HCT116 (cell line): ENCODE results near the gene ABLIM1.

Experiments used
- CTCF ChIP-seq, 3 experiments: fragments of 200-600 bp in 1 of 3; sonication (generic) in 1 of 3; IDR thresholded peaks in 2 of 3; conservative IDR thresholded peaks in 1 of 3; 2 replicates each; pipeline ENCODE4 v1.5.1; 2012 to 2017; ENCODE audit warnings: low read depth in 2 of 3, low read length in 2 of 3, antibody characterized with exemption in 1 of 3, borderline replicate concordance in 1 of 3, control low read depth in 1 of 3, mild to moderate bottlenecking in 1 of 3, mixed read lengths in 1 of 3, mixed run types in 1 of 3, moderate library complexity in 1 of 3; ENCODE audit not compliant: insufficient read depth in 1 of 3
- ZNF274 ChIP-seq: fragments of 200-500 bp; sonication (Bioruptor generic); IDR thresholded peaks from 2 replicates; pipeline ENCODE4 v1.6.1; 2014; ENCODE audit warnings: mild to moderate bottlenecking, low read depth, low read length, inconsistent platforms

GRCh38 chr10:114553436-114553835 is 104.6 kb downstream of the ABLIM1 start:
- TF ChIP-seq ZNF274 (no peak), CTCF (IDR thresholded peaks at IDR 0.05 in 2 of 3, conservative IDR thresholded peaks at IDR 0.05 in 1 of 3; ENCODE audit: borderline replicate concordance in 1 of 3, insufficient read depth in 1 of 3, low read depth in 2 of 3, low read length in 2 of 3) (no peak)
